ENCODE data around the gene KDM2B.

KDM2B gene

DNA sequence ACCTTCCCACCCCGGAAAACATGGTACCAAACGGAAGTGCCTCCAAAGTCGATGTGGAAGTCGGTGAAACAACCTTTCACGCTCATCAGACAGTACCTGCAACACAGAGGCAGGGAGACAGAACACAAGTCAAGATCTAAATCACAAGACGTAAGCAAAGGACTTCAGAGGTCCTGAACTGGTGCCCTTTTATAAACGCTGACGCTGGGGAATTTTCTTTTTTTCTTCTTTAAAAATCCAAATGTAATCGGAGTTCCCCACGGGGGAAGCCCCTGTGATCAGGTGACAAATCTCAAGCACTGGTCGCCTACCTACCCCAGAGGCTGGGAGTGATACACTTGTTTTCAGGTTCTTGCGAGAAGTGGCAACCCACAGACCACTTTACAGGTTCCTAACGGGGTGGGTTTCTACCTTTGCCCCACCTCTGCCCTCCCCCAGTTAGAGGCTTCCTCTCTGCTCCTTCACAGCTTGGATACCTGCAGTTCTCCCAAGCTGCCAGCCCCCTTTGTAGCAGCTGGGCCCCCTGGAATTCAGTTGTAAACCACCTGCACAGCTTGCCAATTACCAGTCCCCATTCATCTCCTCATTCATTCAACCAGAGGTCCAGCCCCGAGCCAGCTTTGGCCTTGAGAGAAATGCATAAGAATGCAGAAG lies 46.2 kb downstream of the KDM2B start:
- TF ChIP-seq, protein P1, sequence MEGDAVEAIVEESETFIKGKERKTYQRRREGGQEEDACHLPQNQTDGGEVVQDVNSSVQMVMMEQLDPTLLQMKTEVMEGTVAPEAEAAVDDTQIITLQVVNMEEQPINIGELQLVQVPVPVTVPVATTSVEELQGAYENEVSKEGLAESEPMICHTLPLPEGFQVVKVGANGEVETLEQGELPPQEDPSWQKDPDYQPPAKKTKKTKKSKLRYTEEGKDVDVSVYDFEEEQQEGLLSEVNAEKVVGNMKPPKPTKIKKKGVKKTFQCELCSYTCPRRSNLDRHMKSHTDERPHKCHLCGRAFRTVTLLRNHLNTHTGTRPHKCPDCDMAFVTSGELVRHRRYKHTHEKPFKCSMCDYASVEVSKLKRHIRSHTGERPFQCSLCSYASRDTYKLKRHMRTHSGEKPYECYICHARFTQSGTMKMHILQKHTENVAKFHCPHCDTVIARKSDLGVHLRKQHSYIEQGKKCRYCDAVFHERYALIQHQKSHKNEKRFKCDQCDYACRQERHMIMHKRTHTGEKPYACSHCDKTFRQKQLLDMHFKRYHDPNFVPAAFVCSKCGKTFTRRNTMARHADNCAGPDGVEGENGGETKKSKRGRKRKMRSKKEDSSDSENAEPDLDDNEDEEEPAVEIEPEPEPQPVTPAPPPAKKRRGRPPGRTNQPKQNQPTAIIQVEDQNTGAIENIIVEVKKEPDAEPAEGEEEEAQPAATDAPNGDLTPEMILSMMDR (IDR thresholded peaks at IDR 0.05; ENCODE audit: borderline replicate concordance, insufficient read depth, low read depth, low read length), result no peak
- H3K4me3 ChIP-seq (ENCODE audit: low read depth, low read length), result peak overlapping the region; percentile 86

DNA sequence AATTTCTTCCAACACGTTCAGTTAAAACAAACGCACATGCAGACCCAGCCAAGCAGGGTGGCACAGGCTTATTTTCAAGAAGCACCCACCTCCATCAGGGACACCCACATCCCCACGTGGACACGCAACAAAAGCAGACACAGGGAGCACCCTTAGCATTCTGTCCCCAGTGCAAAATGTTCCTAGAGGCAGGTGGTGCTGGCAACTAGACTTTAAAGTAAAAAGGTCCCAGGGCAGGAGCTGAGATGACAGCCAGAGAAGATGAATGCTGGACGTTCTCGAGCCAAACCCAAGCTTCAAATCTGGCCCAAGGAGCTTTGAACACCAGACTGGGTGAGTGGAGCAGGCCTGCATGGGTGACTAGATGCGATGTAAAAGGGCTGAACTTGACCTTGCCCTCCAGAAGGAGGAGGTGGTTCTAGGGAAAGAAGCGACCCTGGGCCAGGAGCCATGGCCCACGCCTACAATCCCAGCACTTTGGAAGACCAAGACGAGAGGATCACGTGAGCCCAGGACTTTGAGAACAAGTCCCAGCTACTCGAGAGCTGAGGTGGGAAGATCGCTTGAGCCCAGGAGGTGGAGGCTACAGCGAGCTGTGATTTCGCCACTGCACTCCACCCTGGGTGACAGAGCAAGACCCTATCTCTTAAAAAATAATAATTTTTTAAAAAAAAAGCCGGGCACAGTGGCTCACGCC lies 47.3 kb downstream of the KDM2B start:
- TF ChIP-seq, protein P1 (IDR thresholded peaks at IDR 0.05; ENCODE audit: borderline replicate concordance, insufficient read depth, low read depth, low read length), result no peak

DNA sequence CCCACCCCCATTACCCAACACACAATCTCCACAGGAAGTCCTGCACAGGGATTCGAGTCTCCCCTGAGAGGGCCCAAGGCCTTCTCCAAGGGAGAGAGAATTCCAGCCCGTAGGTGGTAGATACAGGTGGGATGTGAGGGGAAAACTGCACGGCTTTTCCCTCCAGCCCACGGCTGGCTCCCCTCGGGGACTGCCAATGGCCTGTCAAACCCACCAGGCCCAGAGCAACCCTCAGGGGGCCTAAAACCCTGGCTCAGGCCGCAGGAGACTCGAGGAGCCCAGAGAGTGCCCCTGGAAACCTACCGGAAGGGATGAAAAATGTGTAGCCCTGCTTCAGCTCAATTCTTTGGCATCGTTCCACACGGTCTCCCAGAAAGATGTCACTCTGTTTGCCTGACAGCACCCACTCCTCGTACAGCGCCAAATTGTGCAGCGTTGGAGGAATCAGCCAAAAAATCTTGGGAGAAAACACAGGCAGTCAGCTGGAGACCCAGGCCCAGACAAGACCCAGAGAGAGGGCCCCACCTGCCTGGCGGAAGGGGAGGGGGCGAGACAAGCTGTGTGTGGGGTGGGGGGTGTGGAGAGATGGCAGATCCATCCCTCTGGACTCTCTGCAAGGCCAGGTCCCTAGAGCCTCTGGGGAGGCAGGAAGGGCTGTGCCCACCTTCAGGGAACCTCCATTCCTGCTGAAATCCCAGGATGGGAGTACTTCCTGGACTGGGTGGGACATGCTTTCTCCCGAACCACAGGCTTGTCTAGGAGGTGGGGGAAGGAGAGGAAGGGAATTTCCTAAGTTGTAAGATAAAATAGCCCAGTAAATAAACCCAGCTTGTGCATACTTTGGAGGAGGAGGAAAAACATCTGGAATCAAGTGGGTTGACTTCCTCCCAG lies 48.1 kb downstream of the KDM2B start:
- H3K4me3 ChIP-seq (ENCODE audit: low read depth, low read length), result peak overlapping the region; percentile 23
- TF ChIP-seq, protein P1 (IDR thresholded peaks at IDR 0.05; ENCODE audit: borderline replicate concordance, insufficient read depth, low read depth, low read length), result no peak

More for the DNA sequence above, 47.3 kb downstream of the KDM2B start:
- peak overlapping the region; percentile 23 for H3K4me3 ChIP-seq (ENCODE audit: low read depth, low read length)

DNA sequence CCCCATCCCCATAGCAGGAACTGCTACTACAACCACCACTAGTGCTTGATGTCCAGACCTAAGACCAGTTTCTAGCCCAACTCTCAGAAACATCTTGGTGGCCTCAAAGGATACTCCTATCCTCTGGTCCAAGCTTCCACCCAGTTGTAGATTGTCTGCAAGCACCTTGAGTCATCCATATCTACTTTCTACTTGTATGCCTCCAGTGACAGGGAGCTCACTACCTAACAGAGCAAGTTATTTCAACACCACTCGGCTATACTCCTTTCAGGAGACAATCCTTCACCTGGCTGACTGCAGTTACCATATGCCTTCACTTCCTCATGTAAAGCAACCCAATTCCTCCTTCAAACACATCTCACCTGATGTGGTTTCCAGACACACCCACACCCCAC lies 49.5 kb downstream of the KDM2B start:
- H3K4me3 ChIP-seq (ENCODE audit: low read depth, low read length), result no peak overlapping the region
- TF ChIP-seq, protein P1 (IDR thresholded peaks at IDR 0.05; ENCODE audit: borderline replicate concordance, insufficient read depth, low read depth, low read length), result no peak

DNA sequence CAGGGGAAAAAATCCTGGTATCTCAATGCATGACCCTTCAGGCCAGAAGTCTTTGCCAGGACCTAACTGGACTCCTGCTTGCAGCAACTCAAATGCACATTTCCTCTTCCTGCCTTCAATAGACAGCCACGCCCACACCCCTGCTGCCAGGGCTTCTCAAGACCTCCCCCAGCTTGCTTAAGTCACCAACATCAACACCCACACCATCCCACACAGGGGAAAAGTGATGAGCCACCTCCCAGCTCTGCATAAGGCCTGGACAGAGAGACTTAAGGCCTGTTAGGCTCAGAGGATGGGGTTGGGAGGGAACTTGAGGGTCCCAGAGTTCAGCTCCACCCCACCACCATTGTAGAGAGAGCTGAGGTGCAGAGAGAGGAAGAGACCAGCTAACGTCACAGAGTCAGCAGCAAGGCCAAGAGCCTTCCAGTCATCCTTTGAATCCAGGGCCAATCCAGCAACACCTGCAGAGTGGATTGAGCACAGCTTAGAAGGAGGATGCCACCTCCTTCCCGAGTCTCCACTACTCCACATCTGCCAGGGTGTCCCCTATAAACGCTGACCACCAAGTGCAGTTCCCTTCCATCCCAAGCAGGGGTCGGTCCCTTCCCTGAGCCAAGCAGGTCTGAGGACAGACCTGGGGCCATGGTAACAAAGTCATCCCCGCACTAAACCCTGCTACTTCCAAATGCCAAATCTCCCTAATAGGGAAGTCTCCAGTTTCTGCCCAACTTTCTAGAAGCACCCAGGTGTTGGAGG lies 50.0 kb downstream of the KDM2B start:
- TF ChIP-seq, protein P1 (IDR thresholded peaks at IDR 0.05; ENCODE audit: borderline replicate concordance, insufficient read depth, low read depth, low read length), result no peak
- H3K4me3 ChIP-seq (ENCODE audit: low read depth, low read length), result peak overlapping the region; percentile 16

DNA sequence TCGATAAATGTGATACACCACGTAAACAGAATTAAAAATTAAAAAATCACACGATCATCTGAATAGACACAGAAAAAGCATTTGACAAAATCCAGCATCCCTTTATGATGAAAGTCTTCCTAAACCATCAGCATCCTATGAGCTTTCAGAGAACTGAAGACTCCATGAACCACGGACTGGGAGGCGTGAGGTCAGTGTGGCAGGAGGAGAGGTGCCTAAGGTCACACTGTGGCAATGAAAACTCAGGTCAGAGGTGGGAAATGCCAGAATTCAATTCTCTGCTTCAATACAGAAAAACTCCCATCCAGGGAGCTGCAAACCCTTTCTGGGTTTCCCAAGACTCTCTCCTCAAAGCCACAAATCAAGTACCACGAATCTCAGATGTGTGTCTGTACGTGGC lies 51.6 kb downstream of the KDM2B start:
- TF ChIP-seq, protein P1 (IDR thresholded peaks at IDR 0.05; ENCODE audit: borderline replicate concordance, insufficient read depth, low read depth, low read length), result no peak
- H3K4me3 ChIP-seq (ENCODE audit: low read depth, low read length), result no peak overlapping the region
